ENCODE measurements around the gene CYSRT1.

CYSRT1 gene

GRCh38 chr9:137224830-137225694, at the start of gene CYSRT1:
Gene CYSRT1 (plus strand): TSS chr9:137225174. CDS start chr9:137225622, 448 bp downstream.
- no peak for DNase-seq

- no peak for DNase-seq
These were observed 49.5 kb upstream of the CYSRT1 start for GRCh38 chr9:137175345-137175961.

DNA sequence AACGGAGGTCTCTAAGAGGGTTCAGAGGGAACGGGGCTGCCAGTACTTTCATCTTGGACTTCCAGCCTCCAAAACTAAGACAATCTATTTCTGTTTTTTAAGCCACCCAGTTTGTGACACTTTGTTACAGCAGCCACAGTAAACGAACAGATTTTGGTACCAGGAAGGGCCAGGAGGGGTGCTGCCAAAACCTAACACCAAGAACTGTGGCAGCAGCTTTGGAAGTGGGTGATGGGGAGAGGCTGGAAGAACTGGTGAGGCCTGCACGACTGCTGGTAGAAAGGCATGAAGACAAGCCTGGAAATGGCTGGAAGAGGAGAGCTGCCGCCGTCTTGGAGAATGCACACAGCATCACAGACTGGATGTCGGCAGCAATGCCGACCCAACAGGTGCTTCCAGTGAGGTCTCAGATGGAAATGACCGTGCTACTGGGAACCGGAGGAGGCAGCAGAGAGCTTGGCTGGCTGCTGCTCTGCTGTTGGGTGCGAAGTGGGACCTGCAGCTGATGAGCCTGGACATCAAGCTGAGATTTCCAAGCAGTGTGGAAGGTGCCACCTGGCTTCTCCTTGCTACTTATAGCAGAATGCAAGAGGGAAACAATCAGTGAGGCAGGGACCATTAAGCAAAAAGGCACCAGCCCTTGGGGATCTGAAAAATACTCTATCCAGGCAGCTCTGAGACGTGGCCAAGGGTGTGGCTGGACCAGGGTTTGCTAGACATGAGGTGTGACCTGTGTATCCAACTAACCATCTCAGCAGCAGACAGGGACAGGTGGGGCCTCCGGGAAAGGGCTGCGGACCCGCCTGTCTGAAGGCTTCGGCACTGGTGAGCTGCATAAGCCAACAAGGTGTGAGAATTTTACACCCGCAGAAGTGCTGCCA, 48.4 kb upstream of the CYSRT1 start:
- no peak for DNase-seq

DNA sequence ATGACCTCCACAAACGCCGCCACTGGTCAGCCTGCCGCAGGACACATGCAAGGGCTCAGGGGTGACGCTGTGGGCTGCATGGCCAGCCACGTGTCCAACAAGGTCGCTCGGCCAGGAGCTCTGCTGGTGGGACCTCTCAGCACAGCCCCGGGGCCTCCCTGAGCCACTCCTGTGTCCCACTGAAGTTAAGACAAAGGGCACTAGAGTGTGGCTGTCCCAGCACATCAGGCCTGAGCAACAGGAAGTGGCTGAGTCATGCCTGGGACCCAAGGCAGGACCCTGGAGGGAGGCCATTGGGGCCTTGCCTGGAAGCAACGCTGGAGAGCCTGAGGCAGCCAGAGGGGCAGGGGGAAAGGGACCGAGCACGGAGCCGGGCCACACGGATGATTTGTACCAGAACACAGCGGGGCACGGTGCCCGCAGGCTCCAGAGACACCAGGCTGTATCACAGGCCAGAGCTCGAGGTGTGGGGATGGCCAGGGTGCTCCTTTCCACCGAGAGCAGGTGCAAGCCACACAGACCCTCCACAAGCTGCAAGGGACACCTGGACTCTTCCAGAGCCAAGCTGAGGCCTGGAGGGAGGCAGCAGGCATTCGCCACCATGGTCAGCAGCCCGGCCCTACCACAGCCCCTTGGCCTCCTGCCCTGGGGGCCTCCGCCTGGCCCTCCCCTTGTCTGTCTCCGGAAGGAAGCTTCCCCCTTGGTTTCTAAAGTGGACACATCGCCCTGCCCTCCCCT, 46.6 kb upstream of the CYSRT1 start:
- DNase-seq = no peak

- no peak for DNase-seq
These were observed 45.9 kb upstream of the CYSRT1 start for GRCh38 chr9:137178939-137179630.

DNA sequence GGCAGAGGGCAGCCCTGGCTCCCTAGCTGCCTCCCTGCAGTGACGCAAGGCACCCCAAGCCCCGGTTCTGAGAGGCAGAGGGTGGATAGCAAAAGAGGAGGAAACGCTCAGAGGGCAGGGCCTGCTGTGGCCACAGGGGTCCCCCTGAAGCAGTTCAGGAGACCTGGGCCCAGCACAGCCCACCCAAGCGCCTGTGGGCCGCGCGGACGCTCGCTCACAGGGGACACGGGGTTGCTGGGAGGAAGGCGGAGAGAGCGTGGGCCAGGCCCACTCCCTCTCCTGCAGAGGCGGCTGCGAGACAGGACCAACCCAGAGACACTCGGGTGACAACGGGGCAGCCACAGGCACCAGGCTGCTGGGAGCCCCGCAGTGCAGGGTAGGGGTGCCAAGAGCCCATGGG, 45.2 kb upstream of the CYSRT1 start:
- no peak for DNase-seq

DNA sequence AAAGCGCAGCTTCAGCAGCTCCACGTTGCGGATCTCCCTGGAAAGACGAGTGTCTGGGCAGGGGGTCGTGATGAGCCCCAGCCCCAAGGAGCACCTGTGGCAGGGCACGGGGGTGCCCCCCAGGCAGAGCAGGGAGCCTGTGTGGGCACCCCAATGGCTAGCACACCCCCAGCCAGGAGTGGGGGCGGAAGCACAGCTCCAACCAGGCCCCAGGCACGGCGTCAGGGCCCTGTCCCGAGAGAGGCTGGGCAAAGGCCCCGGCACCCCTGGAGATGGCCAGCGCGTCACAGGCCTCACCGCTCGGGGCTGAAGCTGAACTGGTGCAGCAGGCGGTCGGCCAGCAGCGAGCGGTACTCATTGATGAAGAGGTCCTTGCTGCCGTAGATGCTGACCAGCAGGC, 44.5 kb upstream of the CYSRT1 start:
- DNase-seq = no peak

- no peak for DNase-seq
These were observed 43.3 kb upstream of the CYSRT1 start for GRCh38 chr9:137181680-137182079.

- no peak for DNase-seq
These were observed 42.1 kb upstream of the CYSRT1 start for GRCh38 chr9:137182836-137183235.

DNA sequence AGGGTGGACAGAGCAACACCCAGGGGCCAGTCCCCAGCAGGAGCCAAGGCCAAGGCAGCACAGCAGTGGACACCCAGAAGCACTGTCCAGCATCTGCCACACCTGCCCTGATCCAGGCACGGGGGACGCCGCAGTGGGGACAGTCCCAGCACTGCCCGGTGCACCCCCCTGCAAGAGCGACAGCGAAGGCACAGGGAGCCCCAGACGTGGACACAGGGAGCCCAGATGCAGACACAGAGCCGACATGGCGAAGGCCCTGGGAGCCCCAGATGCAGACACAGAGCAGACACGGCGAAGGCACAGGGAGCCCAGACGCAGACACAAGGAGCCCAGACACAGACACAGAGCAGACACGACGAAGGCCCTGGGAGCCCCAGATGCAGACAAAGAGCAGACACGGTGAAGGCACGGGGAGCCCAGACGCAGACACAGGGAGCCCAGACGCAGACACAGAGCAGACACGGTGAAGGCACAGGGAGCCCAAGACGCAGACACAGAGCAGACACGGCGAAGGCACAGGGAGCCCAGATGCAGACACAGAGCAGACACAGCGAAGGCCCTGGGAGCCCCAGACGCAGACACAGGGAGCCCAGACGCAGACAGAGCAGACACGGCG, 40.9 kb upstream of the CYSRT1 start:
- no peak for DNase-seq

GRCh38 chr9:137184881-137185660, 39.9 kb upstream of the CYSRT1 start:
- no peak for DNase-seq

DNA sequence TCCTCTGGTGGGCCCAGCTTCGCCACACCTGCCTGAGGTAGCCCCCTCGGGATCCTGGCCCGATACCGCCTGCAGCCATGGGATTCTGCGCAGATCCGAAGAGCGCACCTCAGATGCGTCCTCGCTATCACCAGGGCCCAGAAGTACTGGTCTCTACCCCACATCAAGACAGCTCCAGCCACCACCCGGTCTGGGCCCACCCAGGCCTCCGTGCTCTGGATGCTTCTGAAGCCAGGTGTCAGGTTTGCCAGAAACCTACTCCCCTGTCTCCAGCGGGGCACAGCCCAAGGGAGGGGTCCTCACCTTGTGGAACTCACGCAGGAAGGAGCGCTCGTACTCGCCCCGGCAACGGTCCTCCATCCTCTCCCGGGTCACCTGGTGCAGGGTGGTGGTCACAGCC, 39.1 kb upstream of the CYSRT1 start:
- DNase-seq = no peak

- no peak for DNase-seq
These were observed 38.6 kb upstream of the CYSRT1 start for GRCh38 chr9:137186385-137186784.

DNA sequence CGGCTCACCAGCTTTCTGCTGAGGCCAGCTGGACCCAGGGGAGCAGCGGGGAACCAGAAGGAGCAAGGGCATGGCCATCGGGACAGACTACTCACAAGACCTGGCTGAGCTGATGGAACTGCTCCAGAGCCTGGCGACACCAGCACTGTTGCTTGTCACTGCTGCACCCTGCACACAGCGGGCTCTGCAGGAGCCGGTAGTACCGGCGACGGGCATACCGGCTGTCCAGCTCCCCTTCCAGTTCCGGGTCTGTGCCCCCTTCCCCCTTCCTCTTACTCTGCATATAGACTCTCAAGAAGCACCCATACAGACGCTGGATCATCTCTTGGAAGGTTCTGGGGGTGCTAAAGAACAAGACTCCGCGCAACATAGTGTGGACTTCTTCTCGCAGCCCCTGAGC, 37.6 kb upstream of the CYSRT1 start:
- no peak for DNase-seq

DNA sequence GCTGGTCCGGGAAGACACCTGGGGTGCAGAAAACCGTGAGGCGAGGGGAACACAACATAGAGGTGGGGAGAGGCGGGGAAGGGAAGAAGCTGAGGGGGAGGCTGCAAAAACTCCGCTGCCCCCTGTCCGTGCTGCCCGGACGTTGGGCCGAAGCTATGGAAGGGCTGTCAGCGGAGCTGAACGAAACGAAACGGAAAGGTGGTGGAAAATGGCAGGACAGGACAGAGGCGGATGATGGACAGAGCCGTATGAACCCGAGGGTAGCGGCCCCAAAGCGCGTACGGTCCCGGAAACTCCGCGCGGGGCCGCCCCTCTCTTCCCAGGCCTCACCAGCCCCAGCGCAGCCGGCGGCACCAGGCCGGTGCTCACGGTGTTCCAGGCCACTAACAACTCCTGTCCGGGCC, 36.9 kb upstream of the CYSRT1 start:
- DNase-seq = no peak

- peak; percentile 56 to 90 for DNase-seq
These were observed 36.3 kb upstream of the CYSRT1 start, which contains the start of the genes ANAPC2 and SSNA1 for GRCh38 chr9:137188490-137189296. Gene ANAPC2 (minus strand): TSS chr9:137188560. CDS start chr9:137188532, 28 bp downstream. Gene SSNA1 (plus strand): TSS chr9:137188676. CDS start chr9:137188727, 51 bp downstream.

DNA sequence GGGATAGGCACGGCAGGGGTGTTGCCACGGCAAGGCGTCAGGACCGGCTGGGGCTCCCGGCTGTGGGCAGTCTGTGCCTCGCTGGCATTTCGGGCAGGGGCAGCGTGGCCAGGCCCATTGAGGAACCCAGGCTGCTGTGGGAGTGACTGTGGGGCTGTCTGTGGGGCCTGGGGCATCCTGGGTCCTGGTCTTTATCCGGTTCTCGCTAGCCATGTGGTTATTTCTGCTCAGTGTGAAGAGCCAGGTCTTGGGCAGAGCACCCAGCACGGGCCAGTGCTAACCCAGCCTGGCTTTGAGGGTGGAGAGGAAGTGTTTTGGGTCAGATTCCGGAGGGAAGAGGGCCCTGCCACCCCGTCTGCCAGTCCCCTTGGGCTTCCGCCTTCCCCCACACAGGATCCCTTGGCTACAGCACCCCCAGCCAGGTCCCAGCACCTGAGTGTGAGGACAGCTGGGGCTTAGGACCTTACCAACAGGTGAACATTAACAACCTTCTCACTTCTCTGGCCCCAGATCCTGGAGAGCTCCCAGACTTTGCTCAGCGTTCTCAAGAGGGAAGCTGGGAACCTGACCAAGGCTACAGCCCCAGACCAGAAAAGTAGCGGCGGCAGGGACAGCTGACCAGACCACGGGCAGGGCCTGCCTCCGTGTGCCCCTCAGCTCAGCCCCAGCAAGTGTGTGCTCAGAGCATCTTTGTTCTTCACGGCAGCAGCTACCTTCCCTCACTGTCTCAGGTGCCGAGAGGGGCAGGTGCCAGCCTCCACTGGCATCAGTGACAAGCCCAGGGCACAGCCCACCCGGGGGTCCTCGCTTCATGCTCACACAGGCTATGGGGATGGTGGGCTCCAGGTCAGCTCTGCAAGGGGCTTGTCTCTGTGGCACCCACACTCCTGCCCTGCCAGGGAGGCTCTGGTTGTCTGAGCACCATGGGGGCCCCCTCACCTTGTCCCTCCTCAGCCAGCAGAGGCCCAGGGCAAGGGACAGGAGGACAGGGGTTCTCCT, 35.4 kb upstream of the CYSRT1 start:
- DNase-seq = no peak

DNA sequence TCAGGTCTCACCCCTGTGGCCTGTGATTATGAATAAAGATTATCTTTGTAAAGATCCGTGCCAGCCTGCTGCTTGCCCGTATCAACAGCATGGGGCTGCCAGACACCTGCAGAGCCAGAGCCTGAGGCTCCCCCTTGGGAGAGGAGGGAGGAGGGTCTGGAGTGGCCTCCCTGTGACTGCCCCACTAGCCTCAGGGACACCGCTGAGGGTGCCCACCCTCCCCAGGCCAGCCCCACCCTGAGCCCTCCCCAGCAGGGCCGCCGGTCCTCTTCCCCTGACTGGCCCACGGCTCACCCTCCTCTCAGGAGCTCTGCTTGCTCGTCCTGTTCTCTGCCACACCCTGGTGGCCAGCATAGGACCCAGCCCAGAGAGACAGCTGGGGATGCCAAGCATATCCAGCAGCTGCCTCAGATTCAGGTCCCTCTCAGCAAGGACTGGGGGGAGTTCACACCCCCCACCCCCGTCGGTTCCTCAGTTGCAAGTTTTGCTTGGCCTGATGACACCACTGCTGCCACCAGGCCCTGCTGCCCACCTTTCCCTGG, 34.6 kb upstream of the CYSRT1 start:
- DNase-seq = no peak
